Hindlimb muscle (tissue), 1 donor: ENCODE measurements around the gene MCCC1. TPM values are rescaled to one million over a fixed set of nuclear protein-coding genes. Genes with fewer than 3 reads are reported as not detected.
"Not testable (repeated sequence)": the region's sequence is repeated elsewhere in the genome, so short reads cannot be mapped to it uniquely, and the experiment has no call there.

Source experiments
- DNase-seq: peaks from one replicate; pipeline ENCODE4 v3.0.0-alpha.2; 2013
- polyA plus RNA-seq: library from polyadenylated mRNA; unstranded; fragments of 120-200 nt; gene quantifications from one replicate; pipeline ENCODE4 v1.2.1, GENCODE V29; 2013; ENCODE audit not compliant: insufficient read length

The MCCC1 gene
- polyA plus RNA-seq = 16.1 TPM

DNA sequence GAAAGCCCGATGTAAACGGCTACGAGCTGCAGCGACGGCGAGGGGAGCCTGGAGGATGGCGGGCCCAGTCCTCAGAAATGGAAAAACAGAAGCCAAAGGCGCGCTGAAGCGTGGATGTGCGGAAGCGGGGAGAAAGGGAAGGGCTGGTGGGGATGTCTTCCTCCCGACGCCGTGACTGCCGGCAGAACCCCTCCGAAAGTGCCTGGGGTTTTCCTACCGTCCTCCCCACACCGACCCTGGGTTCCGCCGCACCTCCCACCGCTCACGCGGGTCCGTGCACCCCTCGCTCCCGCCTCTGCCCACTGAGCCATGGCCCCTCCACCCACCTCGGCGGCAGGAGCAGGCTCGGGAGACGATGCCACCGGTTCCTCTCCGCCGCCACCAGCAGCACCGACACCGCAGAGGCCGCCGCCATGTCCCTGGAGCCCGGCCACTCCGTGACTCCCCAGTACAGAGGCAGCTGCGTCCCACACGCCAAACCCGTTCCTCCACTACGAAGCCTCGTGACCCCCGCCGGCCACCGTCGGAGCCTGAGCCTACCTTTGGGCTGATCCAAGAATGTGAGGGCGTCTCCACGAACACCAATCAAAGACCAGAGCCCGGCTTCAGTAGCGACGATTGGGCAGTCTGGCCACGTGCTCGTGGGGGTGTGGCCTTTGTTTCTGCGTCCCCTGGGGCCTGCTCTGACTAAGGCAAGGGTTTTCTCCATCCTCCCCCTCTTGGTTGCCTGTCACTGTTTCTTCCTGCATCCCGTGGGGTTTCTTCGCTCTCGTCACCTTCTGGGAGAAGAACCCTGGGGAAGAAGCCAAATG lies at the start of gene MCCC1:
Gene MCCC1, minus strand, starts transcription at position 471 of the 812 bp plus-strand sequence. Its CDS starts 56 bp downstream, at position 415.
- DNase-seq = peak; percentile 94

DNA sequence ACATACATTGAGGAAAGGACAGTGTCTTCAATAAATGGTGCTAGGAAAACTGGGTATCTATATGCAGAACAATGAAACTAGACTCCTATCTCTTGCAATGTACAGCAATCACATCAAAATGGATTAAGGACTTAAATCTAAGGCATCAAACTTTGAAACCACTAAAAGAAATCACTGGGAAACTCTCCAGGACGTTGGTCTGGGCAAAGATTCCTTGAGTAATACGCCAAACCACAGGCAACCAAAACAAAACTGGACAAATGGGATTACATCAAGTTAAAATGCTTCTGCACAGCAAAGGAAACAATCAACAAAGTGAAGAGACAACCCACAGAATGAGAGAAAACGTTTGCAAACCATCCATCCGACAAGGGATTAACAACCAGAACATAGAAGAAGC lies 48.8 kb upstream of the MCCC1 start:
- no peak for DNase-seq

DNA sequence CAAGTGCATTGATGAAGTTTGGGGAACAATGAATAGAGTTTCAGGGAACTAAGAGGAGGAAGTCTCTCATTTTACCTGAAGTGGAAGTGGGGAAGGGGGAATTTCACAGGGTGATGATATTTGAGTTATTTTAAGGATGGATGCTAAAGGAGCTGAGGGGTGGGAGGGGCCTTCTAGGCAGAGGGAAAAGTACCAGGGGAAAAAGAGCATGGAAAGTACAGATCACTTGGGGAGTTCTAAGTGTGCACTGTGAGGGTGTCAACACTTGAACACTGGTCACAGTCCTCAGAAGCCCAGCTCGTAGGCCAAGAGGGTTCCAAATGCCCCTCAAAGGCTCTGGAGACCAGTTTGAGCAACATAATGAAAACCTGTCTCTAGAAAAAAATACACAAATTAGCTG lies 45.1 kb upstream of the MCCC1 start:
- DNase-seq = no peak

DNA sequence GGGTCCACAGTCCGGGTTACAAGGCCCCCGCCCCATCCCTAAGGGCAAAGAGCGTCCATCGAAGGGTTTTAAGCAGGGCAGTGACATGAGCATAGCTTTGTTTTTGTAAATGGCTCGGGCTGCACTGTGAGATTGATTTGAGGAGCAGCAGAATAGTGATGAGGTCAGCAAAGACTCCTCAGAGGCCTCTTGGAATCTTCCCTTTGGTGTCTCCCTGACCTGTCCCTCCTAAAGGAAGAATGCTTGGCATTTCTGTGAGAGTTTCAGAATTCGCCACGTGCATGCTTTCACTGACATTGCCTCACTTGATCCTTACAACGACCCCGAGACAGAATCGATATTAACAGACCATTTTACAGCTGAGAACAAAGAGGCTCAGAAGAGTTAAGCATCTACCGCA lies 42.9 kb upstream of the MCCC1 start:
- no peak for DNase-seq

DNA sequence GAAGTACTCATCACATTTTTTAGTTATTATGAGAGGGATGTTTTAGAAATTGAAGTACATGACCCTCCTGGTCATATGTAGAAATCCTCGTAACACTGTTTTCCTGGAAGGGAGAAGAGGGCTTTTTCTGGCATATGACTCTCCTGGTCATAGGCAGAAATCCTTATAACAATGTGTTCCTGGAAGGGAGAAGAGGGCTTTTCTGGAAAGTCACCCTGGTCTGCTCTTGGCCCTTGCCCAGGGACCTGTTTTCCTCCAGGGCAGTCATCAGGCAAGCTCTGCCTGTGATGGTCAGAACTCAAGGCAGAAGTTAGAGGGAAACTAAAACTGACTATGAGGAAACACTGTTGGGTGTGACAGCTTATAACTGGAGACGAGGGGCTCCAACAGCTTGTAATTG lies 35.5 kb upstream of the MCCC1 start:
- DNase-seq = no peak

DNA sequence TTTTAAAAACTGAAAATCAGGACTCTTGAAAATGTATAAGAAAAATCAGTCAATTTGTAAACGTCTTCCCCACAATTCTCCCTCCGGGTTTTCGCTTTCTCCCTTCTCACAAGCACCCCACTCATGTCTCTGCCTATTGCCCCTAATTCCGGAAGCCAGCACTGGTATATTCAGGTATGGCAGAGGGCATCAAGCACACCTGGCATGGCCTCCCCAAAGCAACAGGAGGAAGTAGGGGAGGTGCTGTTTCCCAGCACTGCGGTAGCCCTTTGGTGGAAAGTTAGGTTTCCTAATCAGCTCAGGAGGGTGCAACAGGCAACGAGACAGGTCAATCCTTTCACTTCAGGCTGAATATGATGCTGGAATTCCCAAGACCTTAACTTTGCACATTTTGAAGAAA lies 33.1 kb upstream of the MCCC1 start:
- no peak for DNase-seq

DNA sequence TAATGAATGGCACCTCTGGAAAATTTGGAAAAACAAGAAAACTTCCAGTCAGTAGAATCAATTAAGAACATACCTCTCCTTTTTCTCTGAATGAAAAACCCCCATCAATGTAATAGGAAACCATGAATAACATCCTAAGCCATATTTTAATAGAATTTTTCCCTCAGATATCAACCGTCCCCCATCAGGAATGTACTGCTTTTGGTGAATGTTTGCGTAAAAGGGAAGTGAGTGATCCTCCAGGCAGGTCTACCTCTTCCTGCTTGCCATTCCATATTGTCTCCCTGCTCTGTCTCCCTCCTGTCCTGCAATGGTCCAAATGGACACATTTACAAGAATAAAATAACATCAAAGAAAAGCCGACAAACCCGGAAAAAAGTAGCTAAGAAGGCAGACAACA lies 32.4 kb upstream of the MCCC1 start:
- no peak for DNase-seq

DNA sequence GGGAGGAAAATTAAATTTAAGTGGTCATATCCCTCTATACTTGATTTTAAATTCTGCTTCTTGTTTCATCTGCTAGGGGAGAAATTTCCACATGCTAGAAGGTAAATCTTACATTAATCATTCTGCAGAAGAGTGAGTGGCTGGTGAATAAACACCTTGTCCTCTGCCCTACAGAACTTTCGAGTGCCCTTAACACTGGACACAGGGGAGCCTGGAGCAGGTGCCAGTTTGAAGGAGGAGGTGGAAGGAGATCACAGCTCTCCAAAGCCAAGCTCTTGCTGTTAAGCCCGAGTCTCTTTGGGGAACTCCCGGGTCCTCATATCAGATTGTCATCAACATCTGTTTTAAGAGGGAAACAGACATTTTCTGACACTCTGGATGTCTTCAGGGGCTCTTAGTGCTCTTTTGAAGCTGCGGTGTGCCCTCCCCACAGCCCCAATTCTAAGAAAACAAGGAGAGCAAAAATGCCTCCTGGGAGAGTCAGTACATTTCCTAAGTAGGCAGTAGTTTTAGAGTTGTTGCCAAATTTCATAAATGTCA lies 32.0 kb upstream of the MCCC1 start:
- no peak for DNase-seq

DNA sequence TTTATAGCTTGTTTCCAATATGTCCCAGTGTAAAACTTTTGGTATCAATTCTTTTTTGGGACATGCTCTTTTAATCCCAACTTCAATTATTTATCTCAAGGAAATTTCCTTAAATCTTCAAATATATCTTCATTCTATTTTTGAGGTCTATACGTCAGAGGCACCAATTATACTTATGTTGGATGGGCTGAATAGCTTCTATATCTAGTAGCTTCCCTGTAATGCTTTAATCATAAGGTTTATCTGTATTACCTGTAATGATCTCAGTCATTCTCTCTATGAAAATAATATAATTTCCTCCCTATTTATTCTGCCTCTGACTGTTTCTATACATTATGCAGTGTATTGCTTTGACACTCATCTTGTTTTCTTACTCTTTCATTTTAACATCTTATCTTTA lies 29.9 kb upstream of the MCCC1 start:
- DNase-seq = no peak

DNA sequence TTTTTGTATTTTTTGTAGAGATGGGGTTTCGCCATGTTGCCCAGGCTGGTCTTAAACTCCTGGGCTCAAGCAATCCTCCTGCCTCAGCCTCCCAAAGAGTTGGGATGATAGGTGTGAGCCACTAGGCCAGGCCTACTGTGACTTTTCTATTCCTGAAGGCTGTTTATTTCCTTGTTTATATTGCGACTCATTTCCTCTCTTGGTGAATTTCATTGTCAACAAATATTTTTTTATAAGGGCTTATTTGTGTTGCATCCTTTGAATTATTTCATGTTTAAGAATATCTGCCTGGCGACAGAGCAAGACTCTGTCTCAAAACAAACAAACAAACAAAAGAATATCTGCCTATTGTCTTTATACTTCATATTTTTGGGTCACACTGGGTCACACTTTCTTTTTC lies 29.4 kb upstream of the MCCC1 start:
- no peak for DNase-seq

DNA sequence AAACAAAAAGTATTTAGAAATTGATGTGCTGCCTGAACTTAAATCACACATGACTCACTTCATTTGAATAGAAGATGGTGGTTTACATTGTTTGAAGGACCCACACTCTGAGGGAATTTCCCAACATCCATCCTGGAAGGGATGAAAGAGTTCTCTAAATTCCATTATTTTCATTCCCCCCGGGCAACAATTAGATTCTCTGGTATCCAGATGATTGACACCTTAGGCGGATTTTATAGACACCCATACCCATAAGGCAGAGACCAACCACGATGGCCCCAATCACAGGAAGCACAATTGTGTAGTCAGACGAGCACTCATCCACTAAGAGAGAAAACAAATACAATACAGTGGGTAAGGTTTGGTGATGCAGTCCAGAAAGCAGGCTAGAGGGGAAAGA lies 24.6 kb upstream of the MCCC1 start:
- no peak for DNase-seq

DNA sequence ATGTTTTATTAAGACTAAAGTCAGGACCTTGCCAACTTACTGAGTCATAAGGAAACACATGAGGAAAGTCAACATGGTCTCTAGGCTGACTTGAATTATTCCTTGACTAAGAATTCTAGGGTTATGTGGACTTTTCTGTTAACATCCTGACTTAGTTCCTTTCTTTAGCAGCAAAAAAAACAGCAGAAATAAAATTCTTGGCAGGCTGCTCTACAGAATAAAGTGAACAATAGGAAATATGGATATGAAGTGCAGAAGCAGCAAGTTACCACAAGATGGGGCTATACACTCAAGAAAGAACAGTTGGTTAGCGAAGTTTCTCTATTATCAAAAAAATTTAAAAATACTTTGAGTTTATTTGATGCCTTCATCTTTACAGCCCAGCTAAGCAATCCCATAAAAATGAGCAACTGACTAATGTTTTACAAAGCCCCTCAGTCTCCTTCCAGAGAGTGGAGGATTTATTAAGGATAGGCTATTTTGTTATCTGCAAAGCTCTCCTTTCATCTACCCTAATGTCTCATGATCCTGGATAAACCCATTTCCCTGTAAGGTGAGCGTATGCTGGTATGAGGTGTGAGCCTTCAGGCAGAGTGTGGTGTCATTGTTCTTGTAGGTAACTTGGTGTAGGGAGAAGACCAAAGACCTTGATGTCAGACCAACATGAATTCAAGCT lies 23.1 kb upstream of the MCCC1 start:
- peak; percentile 46 for DNase-seq

DNA sequence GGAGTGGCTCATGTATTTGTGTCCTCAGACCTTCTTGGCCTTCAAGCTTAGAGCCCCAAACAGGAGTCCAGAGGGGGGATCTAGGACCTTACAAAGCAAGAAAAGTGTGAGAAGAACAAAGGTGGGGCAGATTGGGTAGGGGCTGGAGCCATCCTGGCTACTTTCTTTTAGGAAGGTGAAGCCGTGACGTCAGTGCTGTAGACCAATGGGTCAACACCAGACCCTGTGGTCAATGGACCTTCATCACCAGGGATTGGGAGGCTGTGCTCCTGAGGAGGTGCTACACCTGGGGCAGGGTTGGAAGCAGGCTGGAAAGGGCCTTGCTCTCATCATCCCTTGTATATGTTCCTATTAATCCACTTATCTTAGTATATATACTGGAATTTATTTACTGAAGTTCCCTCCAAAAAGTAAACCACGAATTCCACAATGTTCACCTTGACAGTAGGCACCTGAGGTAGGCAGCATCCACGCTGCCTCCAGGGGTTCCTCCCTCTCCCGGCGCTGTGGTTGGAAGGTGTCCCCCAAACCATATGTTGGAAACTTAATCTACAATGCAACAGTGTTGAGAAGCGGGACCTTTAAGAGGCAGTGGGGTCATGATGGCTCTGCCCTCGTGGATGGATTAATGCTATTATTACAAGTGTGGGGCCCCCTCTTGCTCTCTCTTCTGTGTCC lies 21.4 kb upstream of the MCCC1 start:
- no peak for DNase-seq

DNA sequence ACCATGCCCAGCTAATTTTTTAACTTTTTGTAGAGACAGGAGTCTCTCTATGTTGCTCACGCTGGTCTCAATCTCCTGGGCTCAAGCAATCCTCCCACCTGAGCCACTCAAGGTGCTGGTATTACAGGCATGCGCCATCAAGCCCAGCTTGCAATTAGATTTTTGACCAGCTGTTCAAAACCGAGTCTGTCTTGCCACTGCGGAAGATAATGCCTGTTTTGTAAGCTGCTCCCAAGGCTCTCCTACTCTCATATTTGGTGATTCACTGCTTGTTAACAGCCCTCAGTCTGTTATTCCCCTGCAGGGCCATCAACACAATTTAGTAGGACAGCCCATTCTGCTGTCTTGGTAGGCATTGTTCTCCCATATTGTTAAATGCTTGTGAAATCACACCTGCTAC lies 17.8 kb upstream of the MCCC1 start:
- DNase-seq = no peak

DNA sequence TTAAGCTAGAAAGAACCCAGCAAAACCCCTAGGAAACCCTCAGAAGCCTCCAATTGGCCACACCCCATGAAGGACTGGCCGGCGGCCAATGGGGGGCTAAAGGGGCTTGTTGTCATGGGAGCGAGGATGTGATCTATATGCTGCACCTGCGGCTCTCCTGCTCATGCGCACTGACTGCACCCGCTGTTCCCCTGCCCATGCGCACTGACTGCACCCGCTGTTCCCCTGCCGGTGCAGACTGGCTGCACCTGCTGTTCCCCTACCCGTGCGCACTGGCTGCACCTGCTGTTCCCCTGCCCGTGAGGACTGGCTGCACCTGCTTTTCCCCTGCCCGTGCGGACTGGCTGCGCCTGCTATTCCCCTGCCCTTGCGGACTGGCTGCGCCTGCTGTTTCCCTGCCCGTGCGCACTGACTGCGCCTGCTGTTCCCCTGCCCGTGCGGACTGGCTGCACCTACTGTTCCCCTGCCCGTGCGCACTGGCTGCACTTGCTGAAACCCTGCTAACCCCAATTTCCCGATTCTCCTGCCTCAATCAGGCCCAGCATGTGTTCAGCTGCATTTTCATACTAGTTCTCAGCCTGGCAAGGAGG lies 16.8 kb upstream of the MCCC1 start:
- DNase-seq = no peak

DNA sequence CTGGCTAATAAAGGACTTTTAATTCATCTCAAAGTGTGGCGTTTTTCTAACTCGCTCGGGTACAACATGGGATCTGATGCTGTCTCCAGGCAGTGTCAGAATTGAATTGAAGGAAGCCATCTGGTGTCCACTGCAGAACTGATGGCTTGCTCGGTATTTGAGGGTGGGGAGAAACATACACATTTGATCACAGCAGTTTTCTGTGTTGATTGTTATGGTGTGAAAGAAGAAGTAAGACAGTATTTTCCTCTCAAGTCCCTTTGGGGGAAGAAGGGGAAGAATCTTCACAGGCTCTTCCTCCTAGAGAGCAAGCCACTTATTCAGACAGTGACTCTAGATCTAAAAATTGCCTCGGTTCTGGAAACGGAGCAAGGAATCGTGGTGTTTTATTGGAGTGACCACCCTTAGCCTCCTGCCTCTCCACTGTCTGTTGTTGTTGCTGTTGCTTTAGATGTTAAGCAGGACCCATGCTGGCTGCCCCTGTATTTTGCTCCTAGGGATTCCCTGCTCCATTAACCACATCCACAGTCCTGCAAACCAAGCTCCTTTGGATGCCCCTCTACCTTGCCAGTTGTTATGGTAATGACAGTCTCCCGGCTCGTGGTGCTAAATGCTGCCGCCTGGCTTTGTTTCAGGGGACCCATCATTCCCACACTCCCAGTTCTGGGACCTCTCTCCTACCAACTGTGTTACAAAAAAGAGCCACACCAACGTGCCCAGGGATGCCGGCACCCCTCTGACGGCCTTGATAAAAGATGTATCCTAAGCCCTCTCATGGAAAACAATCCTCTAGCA lies 15.3 kb upstream of the MCCC1 start:
- DNase-seq = no peak

DNA sequence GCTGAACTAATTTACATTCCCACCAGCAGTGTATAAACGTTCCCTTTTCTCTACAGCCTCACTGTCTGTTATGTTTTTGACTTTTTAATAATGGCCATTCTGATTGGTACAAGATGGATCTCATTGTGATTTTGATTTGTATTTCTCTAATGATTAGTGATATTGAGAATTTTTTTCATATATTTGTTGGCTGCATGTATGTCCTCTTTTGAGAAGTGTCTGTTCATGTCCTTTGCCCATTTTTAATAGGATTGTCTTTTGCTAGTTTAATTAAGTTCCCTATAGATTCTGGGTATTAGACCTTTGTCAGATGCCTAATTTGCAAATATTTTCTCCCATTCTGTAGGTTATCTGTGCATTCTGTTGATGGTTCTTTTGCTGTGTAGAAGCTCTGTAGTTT lies 10.6 kb upstream of the MCCC1 start:
- DNase-seq = not testable (repeated sequence)

DNA sequence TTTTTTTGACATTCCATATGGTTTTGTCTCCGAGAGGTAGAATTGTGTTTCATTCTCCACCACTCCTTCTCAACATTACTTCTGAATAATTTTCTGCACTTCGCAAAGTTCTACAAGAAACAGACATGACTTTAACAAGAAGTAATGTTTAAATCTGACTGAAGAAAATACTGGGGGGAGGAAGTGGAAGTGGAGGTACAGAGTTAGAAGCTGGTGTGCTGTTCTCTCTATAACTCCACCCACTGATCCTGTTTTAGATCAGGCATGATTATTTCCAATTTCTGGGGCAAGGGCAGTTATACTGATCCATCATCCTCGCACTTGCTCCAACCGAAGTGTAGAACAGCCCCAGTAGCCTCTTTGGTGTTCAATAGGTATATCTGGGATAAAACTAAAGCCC lies 9.2 kb upstream of the MCCC1 start:
- no peak for DNase-seq

DNA sequence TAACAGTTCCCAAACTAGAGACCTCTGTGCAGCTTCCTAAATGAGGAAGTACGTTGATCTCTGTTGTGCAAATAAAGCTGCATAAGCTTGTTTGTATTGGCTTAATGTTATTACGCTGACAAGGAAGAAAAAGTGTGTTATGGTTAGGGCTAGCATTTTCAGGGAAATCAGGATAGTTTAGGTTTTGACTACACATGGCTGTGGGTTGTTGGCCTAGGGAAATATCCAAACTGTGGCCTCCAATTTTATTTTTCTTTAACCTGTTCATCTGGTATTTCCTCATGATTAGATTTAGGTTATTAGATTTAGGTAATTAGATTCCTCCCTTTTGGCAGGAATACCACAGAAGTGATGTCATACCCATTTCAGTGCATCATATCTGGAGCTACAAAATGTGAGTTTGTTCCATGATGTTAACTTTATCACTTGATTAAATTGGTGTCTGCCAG lies 8.7 kb upstream of the MCCC1 start:
- DNase-seq = no peak

DNA sequence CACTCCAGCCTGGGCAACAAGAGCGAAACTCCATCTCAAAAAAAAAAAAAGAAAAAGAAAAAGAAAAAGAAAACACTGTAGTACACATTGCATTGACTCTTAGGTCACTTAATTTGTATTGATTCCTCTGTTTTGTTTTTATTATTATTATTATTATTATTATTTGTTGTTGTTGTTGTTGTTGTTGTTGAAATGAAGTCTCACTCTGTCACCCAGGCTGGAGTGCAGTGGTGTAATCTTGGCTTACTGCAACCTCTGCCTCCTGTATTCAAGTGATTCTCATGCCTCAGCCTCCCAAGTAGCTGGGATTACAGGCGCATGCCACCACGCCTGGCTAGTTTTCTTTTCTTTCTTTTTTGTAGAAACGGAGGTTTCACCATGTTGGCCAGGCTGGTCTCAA lies 8.1 kb upstream of the MCCC1 start:
- not testable (repeated sequence) for DNase-seq

DNA sequence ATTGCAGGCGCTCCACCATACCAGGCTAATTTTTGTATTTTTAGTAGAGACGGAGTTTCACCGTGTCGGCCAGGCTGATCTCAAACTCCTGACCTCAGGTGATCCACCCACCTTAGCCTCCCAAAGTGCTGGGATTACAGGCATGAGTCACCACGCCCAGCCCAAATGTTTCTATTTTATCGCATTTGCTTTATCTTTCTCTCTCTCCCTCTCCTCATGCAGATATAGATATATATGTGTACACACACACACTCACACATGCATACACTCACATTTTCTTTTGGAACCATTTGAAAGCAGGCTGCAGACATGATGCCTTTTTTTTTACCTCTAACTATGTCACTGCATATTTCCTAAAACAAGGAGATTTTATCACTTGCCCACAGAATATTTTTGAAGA lies 7.3 kb upstream of the MCCC1 start:
- no peak for DNase-seq

DNA sequence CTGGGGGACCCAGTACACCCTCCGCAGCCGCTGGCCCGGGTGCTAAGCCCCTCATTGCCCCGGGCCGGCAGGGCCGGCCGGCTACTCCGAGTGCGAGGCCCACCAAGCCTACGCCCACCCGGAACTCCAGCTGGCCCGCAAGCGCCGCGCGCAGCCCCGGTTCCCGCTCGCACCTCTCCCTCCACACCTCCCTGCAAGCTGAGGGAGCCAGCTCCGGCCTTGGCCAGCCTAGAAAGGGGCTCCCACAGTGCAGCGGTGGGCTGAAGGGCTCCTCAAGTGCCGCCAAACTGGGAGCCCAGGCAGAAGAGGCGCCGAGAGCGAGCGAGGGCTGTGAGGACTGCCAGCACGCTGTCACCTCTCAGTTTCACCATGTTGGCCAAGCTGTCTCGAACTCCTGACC lies 4.7 kb upstream of the MCCC1 start:
- DNase-seq = not testable (repeated sequence)
